Prostate gland (tissue), 2 donors: Measurements from ENCODE around the gene USP13. TPM values are rescaled to one million over a fixed set of nuclear protein-coding genes. Genes with fewer than 3 reads are reported as not detected.

Experiments used
- DNase-seq: peaks from one replicate; pipeline ENCODE4 v3.0.0-alpha.2; 2019; ENCODE audit warnings: low spot score
- H3K27ac ChIP-seq, 2 donors: fragments of 200-600 bp; sonication (generic); 2 replicates each; pipeline ENCODE4 v1.5.1; 2017 to 2019
- H3K27me3 ChIP-seq: fragments of 200-600 bp; sonication (generic); replicated peaks from 2 replicates; pipeline ENCODE4 v1.5.1; 2019; ENCODE audit not compliant: insufficient read depth
- H3K36me3 ChIP-seq, 2 donors: fragments of 200-600 bp; sonication (generic); 1 replicate in 1 of 2; 2 replicates in 1 of 2; pipeline versions ENCODE4 v1.5.1 to v1.8.1; 2017 to 2019
- H3K4me1 ChIP-seq: fragments of 200-600 bp; sonication (generic); replicated peaks from 2 replicates; pipeline ENCODE4 v1.5.1; 2019
- H3K4me3 ChIP-seq, 2 donors: fragments of 200-600 bp; sonication (generic); 2 replicates each; pipeline ENCODE4 v1.5.1; 2017 to 2019
- H3K9me3 ChIP-seq: fragments of 200-600 bp; sonication (generic); 2 replicates; pipeline ENCODE4 v1.5.1; 2017
- CTCF ChIP-seq, 4 experiments: fragments of 200-600 bp in 2 of 4; fragments of 450-650 bp in 2 of 4; sonication (generic) in 2 of 4; IDR thresholded peaks; 1 replicate in 3 of 4; 2 replicates in 1 of 4; pipeline ENCODE4 v1.5.1; 2016 to 2019; ENCODE audit warnings: antibody characterized with exemption in 4 of 4, mild to moderate bottlenecking in 2 of 4, moderate library complexity in 2 of 4
- POLR2A ChIP-seq: fragments of 450-650 bp; IDR thresholded peaks from one replicate; pipeline ENCODE4 v1.6.1; 2016; ENCODE audit warnings: antibody characterized with exemption, mild to moderate bottlenecking
- POLR2AphosphoS5 ChIP-seq: sonication (generic); formaldehyde crosslinking; IDR thresholded peaks from one replicate; pipeline ENCODE4 v1.6.1; 2017; ENCODE audit warnings: antibody characterized with exemption
- WGBS: methylation state at CpG from one replicate; pipeline ENCODE4 v1.1.5; 2018; 5-methylcytosine and 5-hydroxymethylcytosine counted together
- intact Hi-C: fragments of 100-400 bp; cut with DNase I; formaldehyde crosslinking; loops from one replicate; pipeline ENCODE4 v1.14.2; 2022
- small RNA-seq, 2 donors: library from RNA; depleted of rRNA; stranded (forward); fragments of <200 nt; gene quantifications; one replicate each; pipeline ENCODE3, GENCODE V24; 2016
- total RNA-seq, 2 donors: library from RNA; depleted of rRNA; stranded (reverse); fragments of >200 nt; gene quantifications; one replicate each; pipeline ENCODE4 v1.1.0, GENCODE V29; 2016

Gene USP13
- total RNA-seq, 2 donors from 2014 or later = 11.7 to 52.6 TPM

- Histone ChIP-seq H3K9me3 (no peaks in the 10 kb centered on the region), H3K27ac (no peak overlapping the region), H3K27me3 (no peaks in the 10 kb centered on the region), H3K4me3 (no peak overlapping the region), H3K4me1 (no peaks in the 10 kb centered on the region), H3K36me3 (no peaks in the 10 kb centered on the region)
- 96% methylated on average over 3 of the region's 3 CpGs for WGBS
- DNase-seq = no peak
- intact Hi-C loops = no loop called here
- no peak for TF ChIP-seq CTCF (IDR thresholded peaks at IDR 0.05)
- TF ChIP-seq POLR2AphosphoS5 = no peak
- no peak for TF ChIP-seq POLR2A
Observed at GRCh38 chr3:179832333-179832854, 179.6 kb downstream of the USP13 start.

- H3K9me3 ChIP-seq = no peaks in the 10 kb centered on the region
- no peak for DNase-seq
Observed at GRCh38 chr3:179833294-179833693, 180.5 kb downstream of the USP13 start.

GRCh38 chr3:179837374-179837773 lies 184.5 kb downstream of the USP13 start:
- no peak for DNase-seq
- 71% methylated on average over 2 of the region's 2 CpGs for WGBS
- Histone ChIP-seq H3K27me3 (no peaks in the 10 kb centered on the region), H3K4me1 (no peaks in the 10 kb centered on the region), H3K36me3 (no peaks in the 10 kb centered on the region), H3K4me3 (no peak overlapping the region), H3K9me3 (no peaks in the 10 kb centered on the region), H3K27ac (no peak overlapping the region)
- intact Hi-C loops = no loop called here
- TF ChIP-seq POLR2A (no peak), POLR2AphosphoS5 (no peak), CTCF (IDR thresholded peaks at IDR 0.05) (no peak)

More at GRCh38 chr3:179833294-179833693, 180.5 kb downstream of the USP13 start:
- H3K36me3 ChIP-seq = no peaks in the 10 kb centered on the region
- no peaks in the 10 kb centered on the region for H3K27me3 ChIP-seq
- H3K4me1 ChIP-seq = no peaks in the 10 kb centered on the region
- TF ChIP-seq CTCF (IDR thresholded peaks at IDR 0.05) (no peak), POLR2AphosphoS5 (no peak), POLR2A (no peak)
- intact Hi-C loops = no loop called here
- no peak overlapping the region for H3K4me3 ChIP-seq
- H3K27ac ChIP-seq = no peak overlapping the region

Small RNA genes lying within 50 kb of the gene (small RNA-seq; reads per million reads assigned to genes)
- 0 reads per million in 2 donors for gene RF01210

Other genes with a start within 250 kb of the USP13 start
- 10 to 100 TPM in 1 of 2 donors, 1 to 10 TPM in 1; 6.3 to 11.9 TPM for gene GNB4, start 201.6 kb upstream of the USP13 start, total RNA-seq
- gene ACTL6A, start 90.1 kb upstream of the USP13 start, total RNA-seq = 10 to 100 TPM; 35.6 to 73.6 TPM
- 10 to 100 TPM; 19.8 to 40.2 TPM for gene MRPL47, start 48.4 kb upstream of the USP13 start, total RNA-seq
- gene NDUFB5, start 48.2 kb upstream of the USP13 start, total RNA-seq = 100 to 1,000 TPM in 1 of 2 donors, 10 to 100 TPM in 1; 75.9 to 122 TPM